GM21528 (cell line): ENCODE results near the gene ASTN2.

Experiments used
- ATAC-seq: cut with Tn5 transposase; IDR thresholded peaks from one replicate; pipeline ENCODE4 v1.9.1; 2021; ENCODE audit warnings: mild to moderate bottlenecking, moderate library complexity; ENCODE audit not compliant: unreplicated experiment, low FRiP score

ASTN2 gene

GRCh38 chr9:117184173-117184572 lies 230.7 kb downstream of the ASTN2 start:
- no peak for ATAC-seq

GRCh38 chr9:117182046-117182445 lies 232.8 kb downstream of the ASTN2 start:
- no peak for ATAC-seq

GRCh38 chr9:117180896-117181445 lies 233.9 kb downstream of the ASTN2 start:
- no peak for ATAC-seq

GRCh38 chr9:117178596-117179375 lies 236.1 kb downstream of the ASTN2 start:
- ATAC-seq, result no peak

- no peak for ATAC-seq
Measured at GRCh38 chr9:117170567-117170966, 244.3 kb downstream of the ASTN2 start.

GRCh38 chr9:117169089-117169621 lies 245.7 kb downstream of the ASTN2 start:
- no peak for ATAC-seq

GRCh38 chr9:117164512-117164911 lies 250.3 kb downstream of the ASTN2 start:
- no peak for ATAC-seq

GRCh38 chr9:117160254-117160653 lies 254.6 kb downstream of the ASTN2 start:
- no peak for ATAC-seq

GRCh38 chr9:117156771-117157535 lies 257.9 kb downstream of the ASTN2 start:
- no peak for ATAC-seq

- ATAC-seq, result no peak
Measured at GRCh38 chr9:117156144-117156688, 258.6 kb downstream of the ASTN2 start.

- ATAC-seq, result no peak
Measured at GRCh38 chr9:117153021-117153420, 261.8 kb downstream of the ASTN2 start.

GRCh38 chr9:117151716-117152115 lies 263.1 kb downstream of the ASTN2 start:
- ATAC-seq, result no peak

GRCh38 chr9:117149996-117150395 lies 264.9 kb downstream of the ASTN2 start:
- ATAC-seq, result no peak

GRCh38 chr9:117145811-117146490 lies 268.9 kb downstream of the ASTN2 start:
- ATAC-seq, result no peak

GRCh38 chr9:117145081-117145480 lies 269.8 kb downstream of the ASTN2 start:
- ATAC-seq, result no peak

- ATAC-seq, result no peak
Measured at GRCh38 chr9:117138231-117138630, 276.6 kb downstream of the ASTN2 start.

- ATAC-seq, result no peak
Measured at GRCh38 chr9:117136461-117136860, 278.4 kb downstream of the ASTN2 start.

GRCh38 chr9:117135501-117136098 lies 279.3 kb downstream of the ASTN2 start:
- no peak for ATAC-seq

- no peak for ATAC-seq
Measured at GRCh38 chr9:117134826-117135500, 279.9 kb downstream of the ASTN2 start.
